Esophagus muscularis mucosa (tissue), 3 donors: ENCODE results near the gene RFFL.

Experiments
- CTCF ChIP-seq, 3 experiments: fragments of 200-600 bp in 2 of 3; fragments of 450-650 bp in 1 of 3; sonication (generic) in 2 of 3; IDR thresholded peaks; one replicate each; pipeline ENCODE4 v1.5.1; 2017 to 2019; ENCODE audit warnings: antibody characterized with exemption in 3 of 3, mild to moderate bottlenecking in 2 of 3, moderate library complexity in 1 of 3
- POLR2AphosphoS5 ChIP-seq, 2 donors: sonication (generic); formaldehyde crosslinking; IDR thresholded peaks; one replicate each; pipeline ENCODE4 v1.6.1; 2017; ENCODE audit warnings: antibody characterized with exemption in 2 of 2

- TF ChIP-seq CTCF (IDR thresholded peaks at IDR 0.05): peak in 1 of 3 experiments; percentile 32
- peak; percentile 85 to 87 for TF ChIP-seq POLR2AphosphoS5 (IDR thresholded peaks at IDR 0.05)
Measured at GRCh38 chr17:35022536-35023063, 40.9 kb downstream of the RFFL start.
